ENCODE measurements around the gene RNF111.
"Not testable (repeated sequence)": the region's sequence is repeated elsewhere in the genome, so short reads cannot be mapped to it uniquely, and the experiment has no call there.

DNA sequence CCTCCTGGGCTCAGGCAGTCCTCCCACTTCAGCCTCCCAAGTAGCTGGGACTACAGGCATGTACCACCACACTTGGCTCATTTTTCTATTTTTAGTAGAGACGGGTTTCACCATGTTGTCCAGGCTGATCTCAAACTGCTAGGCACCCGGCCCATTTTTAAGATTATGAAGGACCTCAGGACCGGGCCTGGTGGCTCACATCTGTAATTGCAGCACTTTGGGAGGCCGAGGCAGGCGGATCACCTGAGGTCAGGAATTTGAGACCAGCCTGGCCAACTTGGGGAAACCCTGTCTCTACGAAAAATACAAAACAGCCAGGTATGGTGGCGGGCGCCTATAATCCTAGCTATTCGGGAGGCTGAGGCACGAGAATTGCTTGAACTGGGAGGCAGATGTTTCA, 12.8 kb downstream of the RNF111 start:
- TF ChIP-seq, protein P1, sequence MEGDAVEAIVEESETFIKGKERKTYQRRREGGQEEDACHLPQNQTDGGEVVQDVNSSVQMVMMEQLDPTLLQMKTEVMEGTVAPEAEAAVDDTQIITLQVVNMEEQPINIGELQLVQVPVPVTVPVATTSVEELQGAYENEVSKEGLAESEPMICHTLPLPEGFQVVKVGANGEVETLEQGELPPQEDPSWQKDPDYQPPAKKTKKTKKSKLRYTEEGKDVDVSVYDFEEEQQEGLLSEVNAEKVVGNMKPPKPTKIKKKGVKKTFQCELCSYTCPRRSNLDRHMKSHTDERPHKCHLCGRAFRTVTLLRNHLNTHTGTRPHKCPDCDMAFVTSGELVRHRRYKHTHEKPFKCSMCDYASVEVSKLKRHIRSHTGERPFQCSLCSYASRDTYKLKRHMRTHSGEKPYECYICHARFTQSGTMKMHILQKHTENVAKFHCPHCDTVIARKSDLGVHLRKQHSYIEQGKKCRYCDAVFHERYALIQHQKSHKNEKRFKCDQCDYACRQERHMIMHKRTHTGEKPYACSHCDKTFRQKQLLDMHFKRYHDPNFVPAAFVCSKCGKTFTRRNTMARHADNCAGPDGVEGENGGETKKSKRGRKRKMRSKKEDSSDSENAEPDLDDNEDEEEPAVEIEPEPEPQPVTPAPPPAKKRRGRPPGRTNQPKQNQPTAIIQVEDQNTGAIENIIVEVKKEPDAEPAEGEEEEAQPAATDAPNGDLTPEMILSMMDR (IDR thresholded peaks at IDR 0.05): not testable (repeated sequence)
- TF ChIP-seq POLR2A (IDR thresholded peaks at IDR 0.05); EP300 (IDR thresholded peaks at IDR 0.05; ENCODE audit: low read depth): not testable (repeated sequence)
